Heart right ventricle (tissue), 16 donors: ENCODE results near the gene CRACR2A. TPM values are rescaled to one million over a fixed set of nuclear protein-coding genes. Genes with fewer than 3 reads are reported as not detected.

Source experiments
- ATAC-seq, 8 donors: fragments of 200-7000 bp; cut with Tn5 transposase; one replicate each; pipeline ENCODE4 v1.9.1; 2020; ENCODE audit warnings: mild to moderate bottlenecking in 8 of 8, moderate library complexity in 8 of 8, moderate number of reproducible peaks in 1 of 8
- DNase-seq, 2 donors: peaks; one replicate each; pipeline ENCODE4 v3.0.0-alpha.2; 2020
- H3K27ac ChIP-seq, 10 donors: fragments of 200-600 bp; sonication (generic) in 2 of 10; one replicate each; pipeline versions ENCODE4 v1.5.0 to v1.8.0; 2020 to 2022; ENCODE audit warnings: mild to moderate bottlenecking in 3 of 10
- H3K27me3 ChIP-seq, 7 donors: fragments of 200-600 bp; one replicate each; pipeline ENCODE4 v1.8.0; 2021 to 2022; ENCODE audit warnings: mild to moderate bottlenecking in 2 of 7
- H3K36me3 ChIP-seq, 9 donors: fragments of 200-600 bp; sonication (generic) in 1 of 9; one replicate each; pipeline versions ENCODE4 v1.5.0 to v1.8.0; 2020 to 2022; ENCODE audit warnings: mild to moderate bottlenecking in 2 of 9
- H3K4me1 ChIP-seq, 9 donors: fragments of 200-600 bp; sonication (generic) in 1 of 9; one replicate each; pipeline versions ENCODE4 v1.5.0 to v1.8.0; 2020 to 2022; ENCODE audit warnings: mild to moderate bottlenecking in 4 of 9
- H3K4me3 ChIP-seq, 10 donors: fragments of 200-600 bp; sonication (generic) in 2 of 10; one replicate each; pipeline versions ENCODE4 v1.5.0 to v1.8.0; 2020 to 2022; ENCODE audit warnings: mild to moderate bottlenecking in 7 of 10, moderate library complexity in 2 of 10
- H3K9me3 ChIP-seq, 11 donors: fragments of 200-600 bp in 10 of 11; sonication (generic) in 2 of 11; one replicate each; pipeline versions ENCODE4 v1.5.0 to v1.8.0; 2013 to 2022; ENCODE audit warnings: mild to moderate bottlenecking in 2 of 11, control low read depth in 1 of 11, moderate library complexity in 1 of 11
- CTCF ChIP-seq, 9 donors: fragments of 200-600 bp; sonication (generic) in 2 of 9; IDR thresholded peaks; one replicate each; pipeline versions ENCODE4 v1.5.0 to v1.8.0; 2021 to 2022; ENCODE audit warnings: antibody characterized with exemption in 9 of 9, mild to moderate bottlenecking in 5 of 9, moderate library complexity in 1 of 9
- WGBS, 2 donors: extraction: QIAGEN DNeasy Blood & Tissue Kit; methylation state at CpG; one replicate each; pipeline ENCODE4 v1.1.7; 2013; ENCODE audit warnings: inconsistent platforms in 1 of 2; 5-methylcytosine and 5-hydroxymethylcytosine counted together
- intact Hi-C, 10 donors: fragments of 100-400 bp; cut with DNase I; formaldehyde crosslinking; loops; one replicate each; pipeline versions ENCODE4 v1.11.1 to v1.14.2; 2022
- polyA plus RNA-seq, 2 donors: library from polyadenylated mRNA; stranded (reverse); fragments of 200-250 nt; gene quantifications; one replicate each; pipeline ENCODE4 v1.2.3, GENCODE V29; 2013
- total RNA-seq, 10 donors: library from RNA; stranded (reverse); fragmentation: NEBNext Ultra II Directional in 3 of 10; extraction: Animal tissue kit (Norgen Biotek cat#: 25700) in 3 of 10; gene quantifications; one replicate each; pipeline versions ENCODE4 v1.2.1 to v1.2.4, GENCODE V29; 2021 to 2023
- donor health status: Arrhythmogenic right ventricular cardiomyopathy.
- donor health status: ischemic (EF 13 %, LVEDD 7.1; RV severe dilation, severe dysfunction).
- donor health status: healthy with polysubstance abuse.
- donor health status: DM: no; HTN: yes; CAD: no.
- donor health status: DM: no; HTN: no; CAD: no.
- donor health status: ischemic (EF 25% LVEDD 6.9; RV normal size, moderate dysfunction).
- donor health status: ischemic (EF 25% LVEDD 5.7; RV mildly dilated, moderate dysfunction).
- donor health status: healthy.
- donor health status: DM: yes; HTN: yes; CAD: no.
- donor health status: Ischemic cardiomyopathy.
- donor health status: ischemic (EF 35%, LVEDD 5.7; RV mildly dilated, moderate dysfunction).
- donor health status: nonischemic (EF 11% LVEDD 7.7; RV severe dilation, severe dysfunction).
- donor health status: DM: yes; HTN: yes; CAD: no.
- donor health status: PGD.
- donor health status: ischemic (EF 29% LVEDD 5.4; RV normal size, mild dysfunction).
- donor health status: nonischemic (EF 23%, LVEDD 6.1; RV moderate dilation, normal function).

The CRACR2A gene
- total and polyA plus RNA-seq, 12 donors, result 0.64 to 10.4 (median 4.6) TPM

- no peak for TF ChIP-seq CTCF (IDR thresholded peaks at IDR 0.05)
- no peak for ATAC-seq
- intact Hi-C loops, result loop anchor here in 4 of 10 donors (10.0 kb wide), 2 partner anchors 114 to 346 kb away; no protein-coding TSS in a partner anchor
Observed at GRCh38 chr12:3661028-3661427, 91.9 kb downstream of the CRACR2A start.

GRCh38 chr12:3658327-3659163, 94.4 kb downstream of the CRACR2A start:
- peak; percentile 20 to 64 (median 47) for TF ChIP-seq CTCF (IDR thresholded peaks at IDR 0.05)
- peaks cover 0 to 69% (median 0%) of the 10 kb centered on the region in 9 donors for H3K36me3 ChIP-seq
- H3K9me3 ChIP-seq, result no peaks in the 10 kb centered on the region
- intact Hi-C loops, result loop anchor here in 6 of 10 donors (5.0 to 10.0 kb wide), 4 partner anchors 114 to 356 kb away; no protein-coding TSS in a partner anchor
- DNase-seq (peak; percentile 27 to 35), ATAC-seq (peak; percentile 45 to 63 (median 51))
- H3K4me1 ChIP-seq, result peaks cover 0 to 24% (median 13%) of the 10 kb centered on the region in 9 donors
- no peak overlapping the region for H3K4me3 ChIP-seq
- WGBS, 2 donors, result 45% methylated on average over 13 of the region's 13 CpGs
- H3K27ac ChIP-seq, result no peak overlapping the region
- no peaks in the 10 kb centered on the region for H3K27me3 ChIP-seq

More at GRCh38 chr12:3661028-3661427, 91.9 kb downstream of the CRACR2A start:
- Histone ChIP-seq H3K9me3 (no peaks in the 10 kb centered on the region), H3K36me3 (peaks cover 0 to 63% (median 0%) of the 10 kb centered on the region in 9 donors), H3K27me3 (no peaks in the 10 kb centered on the region), H3K4me1 (peaks cover 0 to 11% (median 5%) of the 10 kb centered on the region in 9 donors), H3K4me3 (no peak overlapping the region), H3K27ac (no peak overlapping the region)
- WGBS, 2 donors, result 92 to 98% methylated on average over 1 of the region's 1 CpG
- DNase-seq, result no peak

GRCh38 chr12:3656946-3657622, 95.8 kb downstream of the CRACR2A start:
- H3K4me3 ChIP-seq, result no peak overlapping the region
- H3K36me3 ChIP-seq, result peaks cover 0 to 74% (median 0%) of the 10 kb centered on the region in 9 donors
- H3K9me3 ChIP-seq, result no peaks in the 10 kb centered on the region
- no peak for ATAC-seq
- WGBS, 2 donors, result 97 to 98% methylated on average over 13 of the region's 13 CpGs
- H3K27me3 ChIP-seq, result no peaks in the 10 kb centered on the region
- peaks cover 0 to 24% (median 13%) of the 10 kb centered on the region in 9 donors for H3K4me1 ChIP-seq
- H3K27ac ChIP-seq, result no peak overlapping the region
- intact Hi-C loops, result loop anchor here in 6 of 10 donors (5.0 to 10.0 kb wide), 4 partner anchors 115 to 355 kb away; no protein-coding TSS in a partner anchor
- TF ChIP-seq CTCF (IDR thresholded peaks at IDR 0.05), result no peak
- no peak for DNase-seq

- intact Hi-C loops, result loop anchor here in 6 of 10 donors (5.0 to 10.0 kb wide), 4 partner anchors 117 to 353 kb away; no protein-coding TSS in a partner anchor
- 38 to 40% methylated on average over 4 of the region's 4 CpGs for WGBS, 2 donors
- Histone ChIP-seq H3K4me1 (peaks cover 0 to 24% (median 13%) of the 10 kb centered on the region in 9 donors), H3K9me3 (no peaks in the 10 kb centered on the region), H3K36me3 (peaks cover 0 to 65% (median 0%) of the 10 kb centered on the region in 9 donors), H3K27ac (no peak overlapping the region), H3K27me3 (no peaks in the 10 kb centered on the region), H3K4me3 (no peak overlapping the region)
- DNase-seq, result no peak
- peak in 7 of 9 donors; percentile 22 to 48 (median 37) for TF ChIP-seq CTCF (IDR thresholded peaks at IDR 0.05)
- ATAC-seq, result peak in 6 of 8 donors; percentile 27 to 65 (median 51)
Observed at GRCh38 chr12:3655328-3655900, 97.5 kb downstream of the CRACR2A start.
